COR-L47 (cell line): ENCODE results near the gene HMGN1.

Source experiments
- DNase-seq: peaks from one replicate; lab custom pipeline; 2025; lab: John Stamatoyannopoulos, UW

The HMGN1 gene

GRCh38 chr21:39330001-39330400 lies 18.9 kb downstream of the HMGN1 start:
- no peak for DNase-seq

DNA sequence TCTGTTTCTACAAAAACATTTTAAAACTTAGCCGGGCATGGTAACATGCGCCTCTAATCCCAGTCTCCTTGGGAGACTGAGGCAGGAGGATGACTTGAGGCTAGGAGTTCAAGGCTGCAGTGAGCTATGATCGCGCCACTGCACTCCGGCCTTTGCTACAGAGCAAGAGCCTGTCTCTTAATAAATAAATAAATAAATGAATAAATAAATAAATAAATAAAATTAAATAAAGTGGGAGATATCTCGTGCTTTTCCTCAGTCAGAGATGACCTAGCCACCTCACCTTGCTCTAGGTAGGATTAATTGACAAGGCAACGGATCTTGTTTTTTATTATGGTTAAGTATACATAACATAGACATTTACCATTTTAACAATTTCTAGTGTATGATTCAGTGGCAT lies 21.2 kb downstream of the HMGN1 start:
- DNase-seq, result no peak

DNA sequence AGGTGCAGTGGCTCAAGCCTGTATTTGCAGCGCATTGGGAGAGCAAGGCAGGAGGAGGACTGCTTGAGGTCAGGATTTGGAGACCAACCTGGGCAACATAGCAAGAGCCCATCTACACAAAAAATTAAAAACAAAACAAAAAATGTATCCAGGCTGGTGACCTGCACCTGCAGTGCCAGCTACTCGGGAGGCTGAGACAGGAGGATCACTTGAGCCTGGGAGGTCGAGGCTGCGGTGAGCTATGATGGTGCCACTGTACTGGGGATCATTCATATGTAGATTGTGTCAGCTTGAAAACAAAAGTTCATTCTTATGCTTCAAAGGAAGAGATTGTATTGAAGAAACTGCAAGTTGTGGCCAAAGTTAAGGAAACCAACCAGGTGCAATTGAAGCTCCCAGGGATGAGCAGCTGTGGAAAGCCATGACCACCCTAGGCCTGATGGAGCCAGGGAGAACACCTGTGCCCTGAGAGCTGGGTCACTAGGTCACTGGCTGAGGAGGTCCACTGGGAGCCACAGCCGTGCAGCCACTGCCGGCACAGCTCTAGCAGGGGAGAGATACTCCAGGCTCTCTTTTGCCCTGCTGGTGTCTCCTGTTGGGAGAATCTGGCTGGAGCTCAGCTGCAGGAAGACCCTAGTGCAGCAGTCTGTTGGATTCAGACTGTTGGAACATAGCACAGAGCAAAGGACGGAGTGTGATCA lies 22.1 kb downstream of the HMGN1 start:
- no peak for DNase-seq

DNA sequence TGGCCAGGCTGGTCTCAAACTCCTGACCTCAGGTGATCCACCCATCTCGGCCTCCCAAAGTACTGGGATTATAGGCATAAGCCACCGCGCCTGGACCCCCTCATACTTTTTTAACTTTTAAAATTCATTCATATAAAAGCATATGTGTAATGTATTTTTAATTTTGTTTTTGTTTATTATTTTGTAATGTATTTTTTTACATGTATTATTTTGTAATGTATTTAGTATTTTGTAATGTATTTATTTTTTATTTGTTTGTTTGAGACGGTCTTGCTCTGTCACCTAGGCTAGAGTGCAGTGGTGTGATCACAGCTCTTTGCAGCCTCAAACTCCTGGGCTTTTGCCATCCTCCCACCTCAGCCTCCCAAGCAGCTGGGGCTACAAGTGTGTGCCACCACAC lies 23.4 kb downstream of the HMGN1 start:
- no peak for DNase-seq

- no peak for DNase-seq
Measured at GRCh38 chr21:39321424-39321823, 27.5 kb downstream of the HMGN1 start.

- DNase-seq, result no peak
Measured at GRCh38 chr21:39319814-39320332, 29.0 kb downstream of the HMGN1 start.

DNA sequence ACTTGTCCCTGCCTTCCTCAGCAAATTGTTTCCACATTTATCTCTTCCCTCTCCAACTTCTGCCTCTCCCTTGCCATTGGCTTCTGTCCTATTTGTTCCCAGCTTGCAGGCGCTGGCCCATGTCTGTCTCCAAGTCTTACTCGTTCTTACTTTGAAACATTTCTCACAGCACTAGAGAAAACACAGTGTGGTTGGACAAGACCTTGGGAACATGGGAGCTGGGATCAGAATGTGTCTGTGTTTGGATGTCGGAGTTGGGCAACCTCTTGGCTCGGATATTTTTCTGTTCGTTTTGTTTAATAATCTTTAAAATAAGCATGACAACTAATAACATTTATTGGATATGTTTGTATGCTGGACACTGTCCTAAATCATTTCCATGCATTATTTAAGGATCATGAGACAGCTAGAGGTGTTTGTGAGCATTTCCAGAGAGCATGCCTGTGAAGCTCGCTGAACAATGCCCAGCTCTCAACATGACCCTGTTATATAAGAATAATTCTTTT lies 29.6 kb downstream of the HMGN1 start:
- DNase-seq, result no peak

- no peak for DNase-seq
Measured at GRCh38 chr21:39318091-39318959, 30.6 kb downstream of the HMGN1 start.

DNA sequence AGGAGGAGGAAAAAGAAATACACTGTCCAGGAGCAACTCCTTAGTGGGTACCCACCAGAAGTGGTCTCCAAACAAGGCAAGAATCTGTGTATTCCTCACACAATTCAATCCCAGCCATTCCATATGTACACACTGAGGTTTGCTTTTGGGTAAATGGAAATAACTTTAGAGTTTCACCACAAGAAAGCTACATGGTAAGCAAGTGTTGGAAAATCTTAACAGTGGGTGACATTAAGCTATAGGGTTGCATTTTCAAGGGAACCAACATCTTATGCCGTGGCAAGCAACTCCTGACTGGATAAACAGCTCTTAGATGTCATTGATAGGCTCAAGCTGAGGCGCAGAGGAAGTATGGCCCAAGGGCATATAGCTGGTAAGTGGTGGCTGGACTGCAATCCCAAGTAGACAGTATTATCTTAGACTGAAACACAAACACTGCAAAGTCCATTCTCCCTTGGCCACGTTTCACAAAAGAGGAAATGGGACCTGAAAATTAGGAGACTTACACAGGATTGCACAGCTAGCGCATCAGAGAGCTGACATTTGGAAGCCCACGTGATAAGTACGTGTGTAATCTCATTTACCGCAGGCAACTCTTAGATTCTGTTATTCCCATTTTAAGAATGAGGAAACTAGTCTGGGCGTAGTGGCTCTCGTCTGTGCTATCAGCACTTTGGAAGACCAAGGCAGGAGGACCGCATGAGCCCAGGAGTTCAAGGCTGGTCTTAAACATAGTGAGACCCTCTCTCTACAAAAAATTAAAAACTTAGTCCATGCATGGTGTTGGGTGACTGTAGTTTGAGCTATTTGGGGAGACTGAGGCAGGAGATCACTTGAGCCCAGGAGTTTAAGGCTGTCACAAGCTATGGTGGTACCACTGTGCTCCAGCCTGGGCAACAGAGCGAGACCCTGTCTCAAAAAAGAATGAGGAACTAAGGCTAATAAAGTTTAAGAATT lies 31.5 kb downstream of the HMGN1 start:
- DNase-seq, result no peak

- DNase-seq, result no peak
Measured at GRCh38 chr21:39316729-39317128, 32.2 kb downstream of the HMGN1 start.

- no peak for DNase-seq
Measured at GRCh38 chr21:39315603-39316445, 33.1 kb downstream of the HMGN1 start.

GRCh38 chr21:39314143-39315027 lies 34.5 kb downstream of the HMGN1 start:
- DNase-seq, result peak; percentile 43

DNA sequence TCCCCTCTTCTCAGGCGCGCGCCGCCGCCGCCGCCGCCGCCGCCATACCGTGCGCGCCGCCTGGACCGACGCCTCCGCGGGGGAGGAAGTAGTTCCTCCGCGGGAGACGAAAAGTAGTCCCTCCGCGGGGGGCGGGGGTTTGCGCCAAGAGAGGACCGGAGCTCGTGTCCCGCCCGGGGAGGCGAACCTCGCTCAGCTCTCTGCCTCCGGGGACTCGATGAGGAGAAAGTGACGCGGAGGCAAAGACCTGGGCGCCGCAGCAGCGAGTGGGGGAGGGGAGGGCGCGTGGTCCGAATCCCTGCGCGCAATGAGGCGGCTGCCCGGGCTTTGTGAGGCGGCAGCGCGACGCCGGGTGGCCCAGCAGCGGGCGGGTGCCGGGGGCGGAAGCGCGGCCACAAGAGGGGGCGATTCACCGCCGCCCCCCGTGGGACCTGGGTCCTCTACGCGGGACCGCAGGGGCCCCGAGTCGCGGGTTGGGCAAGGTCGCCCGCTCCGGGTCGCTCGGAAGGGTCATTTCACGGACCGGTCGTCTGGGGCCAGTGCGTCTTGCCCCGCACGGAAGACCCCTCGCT lies 35.2 kb downstream of the HMGN1 start, which contains the start of gene BRWD1:
Gene BRWD1, minus strand, starts transcription at position 62 of the 572 bp plus-strand sequence. CDS start 141 bp downstream, outside the sequence.
- DNase-seq, result peak; percentile 87

GRCh38 chr21:39313042-39313570 lies 35.8 kb downstream of the HMGN1 start:
- no peak for DNase-seq

GRCh38 chr21:39312112-39313041 lies 36.5 kb downstream of the HMGN1 start:
- DNase-seq, result peak; percentile 90

DNA sequence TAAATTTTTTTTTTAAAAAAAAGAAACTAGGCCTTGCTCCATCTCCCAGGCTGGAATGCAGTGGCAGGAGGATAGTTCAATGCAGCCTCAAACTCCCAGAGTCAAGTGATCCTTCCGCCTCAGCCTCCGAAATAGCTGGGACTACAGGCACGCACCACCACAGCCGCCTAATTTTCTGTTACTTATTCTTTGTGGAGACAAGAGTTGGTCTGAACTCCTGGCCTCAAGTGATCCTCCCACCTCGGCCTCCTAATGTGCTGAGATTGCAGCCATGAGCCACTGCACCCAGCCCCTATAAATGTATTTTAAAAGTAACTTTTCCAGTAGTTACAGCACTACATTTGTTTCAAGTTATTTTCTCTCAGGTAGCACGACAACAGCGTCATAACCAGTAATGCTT lies 37.7 kb downstream of the HMGN1 start:
- no peak for DNase-seq

GRCh38 chr21:39307466-39307865 lies 41.4 kb downstream of the HMGN1 start:
- DNase-seq, result no peak

DNA sequence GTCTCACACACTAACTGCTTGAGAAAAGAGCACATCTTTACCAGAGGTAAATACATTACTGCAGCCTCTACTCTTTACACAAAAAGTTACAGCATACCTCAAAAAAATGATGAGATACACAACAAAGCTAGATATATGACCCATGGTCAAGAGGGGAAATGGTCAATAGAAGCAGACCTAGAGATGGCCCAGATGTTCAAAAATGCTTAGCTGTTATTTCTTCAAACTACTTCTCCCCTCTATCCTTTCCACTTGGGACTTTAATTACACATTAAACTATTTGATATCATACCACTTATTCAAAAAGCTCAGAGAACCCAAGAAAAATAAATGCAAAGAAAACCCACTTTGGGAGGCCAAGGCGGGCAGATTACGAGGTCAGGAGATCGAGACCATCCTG lies 48.3 kb downstream of the HMGN1 start:
- no peak for DNase-seq
